KMS-11 (cell line): ENCODE data around the gene DSCAM.
A peak's percentile ranks its signal among the peaks of the same experiment; 100 is the strongest.

Experiments used
- H2AFZ ChIP-seq: fragments of 200-600 bp; sonication (generic); 2 replicates; pipeline ENCODE4 v1.6.1; 2016; ENCODE audit warnings: antibody characterized with exemption, mixed run types, low read depth
- H3K27ac ChIP-seq: fragments of 200-600 bp; sonication (generic); 2 replicates; pipeline ENCODE4 v1.6.1; 2016; ENCODE audit warnings: mild to moderate bottlenecking, mixed run types
- H3K27me3 ChIP-seq: fragments of 200-600 bp; sonication (generic); 2 replicates; pipeline ENCODE4 v1.6.1; 2017; ENCODE audit warnings: mild to moderate bottlenecking, low read depth, mixed run types, moderate library complexity; ENCODE audit not compliant: insufficient read depth
- H3K36me3 ChIP-seq: fragments of 200-600 bp; sonication (generic); 2 replicates; pipeline ENCODE4 v1.6.1; 2017; ENCODE audit warnings: mild to moderate bottlenecking, mixed run types; ENCODE audit not compliant: insufficient read depth
- H3K4me1 ChIP-seq: fragments of 200-600 bp; sonication (generic); 2 replicates; pipeline ENCODE4 v1.6.1; 2016; ENCODE audit warnings: mild to moderate bottlenecking, low read depth, mixed run types; ENCODE audit not compliant: poor library complexity, severe bottlenecking
- H3K4me2 ChIP-seq: fragments of 200-600 bp; sonication (generic); 2 replicates; pipeline ENCODE4 v1.7.0; 2016; ENCODE audit warnings: mild to moderate bottlenecking, mixed run types
- H3K4me3 ChIP-seq: fragments of 200-600 bp; sonication (generic); IDR thresholded peaks from 2 replicates; pipeline ENCODE4 v1.6.1; 2017; ENCODE audit warnings: low read depth, low read length, mixed read lengths; ENCODE audit not compliant: insufficient read depth
- H3K79me2 ChIP-seq: fragments of 200-600 bp; sonication (generic); 2 replicates; pipeline ENCODE4 v1.6.1; 2016; ENCODE audit warnings: low read depth, mixed run types; ENCODE audit not compliant: insufficient read depth
- H3K9ac ChIP-seq: fragments of 200-600 bp; sonication (generic); 2 replicates; pipeline ENCODE4 v1.6.1; 2016; ENCODE audit warnings: mild to moderate bottlenecking, mixed run types
- H4K20me1 ChIP-seq: fragments of 200-600 bp; sonication (generic); 2 replicates; pipeline ENCODE4 v1.6.1; 2016; ENCODE audit warnings: mild to moderate bottlenecking, mixed run types; ENCODE audit not compliant: insufficient read depth
- TF ChIP-seq, protein P1 (sequence below): fragments of 200-600 bp; sonication (generic); conservative IDR thresholded peaks from 2 replicates; pipeline ENCODE4 v1.6.1; 2017; ENCODE audit warnings: low read depth, mild to moderate bottlenecking, antibody characterized with exemption, low read length, moderate library complexity, mixed read lengths

DSCAM gene

DNA sequence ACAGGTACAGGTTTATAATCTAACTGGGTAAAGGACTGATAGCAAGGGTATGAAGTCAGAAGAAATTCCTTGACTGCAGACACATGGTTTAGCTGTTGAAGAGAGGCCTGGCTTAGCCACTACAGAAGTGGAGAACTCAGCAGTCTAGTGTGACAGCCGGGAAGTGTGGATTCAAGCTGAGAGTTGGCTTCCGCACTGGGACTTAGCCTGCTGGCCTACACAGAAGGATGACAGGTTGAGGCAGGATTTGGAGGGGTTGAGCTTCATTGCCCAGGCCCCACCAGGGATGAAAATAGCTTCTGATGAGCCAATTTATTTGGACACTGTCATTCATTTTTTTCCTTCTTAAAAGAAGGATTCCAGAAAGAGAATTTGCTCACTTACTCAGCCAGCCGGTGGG is 695.3 kb downstream of the DSCAM start:
- Histone ChIP-seq H3K4me3 (no peak overlapping the region), H3K4me1 (no peaks in the 10 kb centered on the region), H3K4me2 (no peak overlapping the region), H3K9ac (no peak overlapping the region), H3K27me3 (no peaks in the 10 kb centered on the region), H4K20me1 (no peaks in the 10 kb centered on the region), H3K27ac (no peak overlapping the region), H3K36me3 (no peaks in the 10 kb centered on the region), H2AFZ (no peak overlapping the region), H3K79me2 (no peaks in the 10 kb centered on the region)
- TF ChIP-seq, protein P1, sequence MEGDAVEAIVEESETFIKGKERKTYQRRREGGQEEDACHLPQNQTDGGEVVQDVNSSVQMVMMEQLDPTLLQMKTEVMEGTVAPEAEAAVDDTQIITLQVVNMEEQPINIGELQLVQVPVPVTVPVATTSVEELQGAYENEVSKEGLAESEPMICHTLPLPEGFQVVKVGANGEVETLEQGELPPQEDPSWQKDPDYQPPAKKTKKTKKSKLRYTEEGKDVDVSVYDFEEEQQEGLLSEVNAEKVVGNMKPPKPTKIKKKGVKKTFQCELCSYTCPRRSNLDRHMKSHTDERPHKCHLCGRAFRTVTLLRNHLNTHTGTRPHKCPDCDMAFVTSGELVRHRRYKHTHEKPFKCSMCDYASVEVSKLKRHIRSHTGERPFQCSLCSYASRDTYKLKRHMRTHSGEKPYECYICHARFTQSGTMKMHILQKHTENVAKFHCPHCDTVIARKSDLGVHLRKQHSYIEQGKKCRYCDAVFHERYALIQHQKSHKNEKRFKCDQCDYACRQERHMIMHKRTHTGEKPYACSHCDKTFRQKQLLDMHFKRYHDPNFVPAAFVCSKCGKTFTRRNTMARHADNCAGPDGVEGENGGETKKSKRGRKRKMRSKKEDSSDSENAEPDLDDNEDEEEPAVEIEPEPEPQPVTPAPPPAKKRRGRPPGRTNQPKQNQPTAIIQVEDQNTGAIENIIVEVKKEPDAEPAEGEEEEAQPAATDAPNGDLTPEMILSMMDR, result no peak

DNA sequence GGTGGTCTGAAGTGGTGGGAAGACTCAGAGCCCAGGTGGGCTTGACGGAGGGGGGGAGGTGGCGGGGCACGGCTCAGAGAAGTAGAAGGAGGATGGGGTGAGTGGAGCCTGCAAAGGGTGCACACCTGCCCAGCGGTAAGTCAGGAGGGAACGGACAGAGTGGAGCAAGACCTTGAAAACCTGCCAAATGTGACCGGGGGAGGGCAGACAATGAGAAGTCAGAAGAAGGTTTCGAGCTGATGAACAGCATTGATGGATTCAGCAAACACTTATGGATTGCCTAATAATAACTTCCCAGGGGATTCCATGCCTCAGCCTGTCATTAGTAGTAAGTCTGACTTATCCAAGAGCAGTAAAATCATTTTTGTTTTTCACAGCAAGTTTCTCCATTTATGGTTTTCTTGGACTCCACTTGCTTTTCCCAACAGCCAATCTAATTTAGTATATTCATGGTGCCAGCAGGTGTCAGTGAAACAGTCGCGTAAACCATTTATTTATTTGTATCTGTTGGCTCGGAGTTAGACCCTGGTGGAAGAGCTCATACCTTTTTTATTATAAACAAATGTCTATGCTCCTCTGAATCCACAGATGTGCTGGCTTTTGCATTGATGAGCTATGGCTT is 700.6 kb downstream of the DSCAM start:
- Histone ChIP-seq H3K36me3 (no peaks in the 10 kb centered on the region), H3K4me2 (no peak overlapping the region), H3K27ac (no peak overlapping the region), H3K9ac (no peak overlapping the region), H3K79me2 (no peaks in the 10 kb centered on the region), H3K4me3 (no peak overlapping the region), H2AFZ (no peak overlapping the region), H3K4me1 (no peaks in the 10 kb centered on the region), H4K20me1 (no peaks in the 10 kb centered on the region), H3K27me3 (no peaks in the 10 kb centered on the region)
- TF ChIP-seq, protein P1, result no peak

DNA sequence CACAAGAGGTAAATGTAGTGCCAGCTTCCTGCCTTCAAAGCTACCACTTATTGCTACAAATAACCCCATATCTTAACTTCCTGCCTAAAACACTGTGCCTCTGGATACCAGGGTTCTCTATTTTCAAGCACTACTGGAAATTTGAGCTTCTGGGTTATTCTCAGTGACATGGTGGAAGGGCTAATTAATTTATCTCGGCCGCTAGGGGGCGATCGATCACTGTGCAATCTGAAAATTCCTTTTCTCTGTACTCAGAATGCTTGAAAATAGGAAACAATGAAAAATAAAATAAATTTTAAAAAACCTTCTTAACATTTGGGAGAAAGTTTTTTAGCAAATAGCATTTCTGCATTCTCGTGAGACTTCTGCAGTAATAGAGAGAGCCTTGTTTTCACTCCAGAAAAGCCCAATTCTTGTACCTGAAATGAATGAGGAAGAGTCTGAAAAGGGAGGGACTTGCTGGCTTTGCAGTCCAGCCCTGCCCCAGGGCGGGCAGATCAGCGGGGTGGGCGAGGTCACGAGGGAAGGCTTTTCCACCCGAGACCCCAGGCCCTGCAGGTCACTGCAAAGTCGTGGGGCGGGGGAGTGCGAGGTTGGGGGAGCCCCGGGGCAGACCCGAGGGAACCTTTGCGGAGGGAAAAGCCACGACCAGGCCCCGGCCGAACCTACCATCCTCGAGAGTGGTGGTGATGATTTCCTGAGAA is 703.0 kb downstream of the DSCAM start:
- no peak overlapping the region for H2AFZ ChIP-seq
- TF ChIP-seq, protein P1, result peak; percentile 94

DNA sequence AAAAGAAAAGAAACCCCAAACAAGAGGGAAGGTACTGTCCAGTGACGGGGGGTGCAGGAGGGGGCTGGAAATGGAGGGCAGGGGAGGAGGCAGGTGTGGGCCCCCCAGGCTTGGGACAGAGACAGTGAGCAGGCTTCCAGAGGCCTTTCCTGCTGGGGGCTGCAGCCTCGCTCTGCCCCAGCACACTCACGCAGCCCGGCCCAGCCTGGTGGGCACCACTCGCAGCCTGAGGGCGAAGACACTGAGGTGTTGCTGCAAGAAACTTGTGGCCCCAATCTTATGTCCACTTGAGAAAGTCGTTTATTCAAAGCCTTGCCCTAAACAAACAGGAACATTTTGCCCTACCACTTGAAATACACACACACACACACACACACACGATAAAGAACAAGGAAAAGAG is 705.3 kb downstream of the DSCAM start:
- Histone ChIP-seq H3K4me1 (no peaks in the 10 kb centered on the region), H3K79me2 (no peaks in the 10 kb centered on the region), H3K9ac (no peak overlapping the region), H2AFZ (no peak overlapping the region), H3K27me3 (no peaks in the 10 kb centered on the region), H4K20me1 (no peaks in the 10 kb centered on the region), H3K27ac (no peak overlapping the region), H3K4me3 (no peak overlapping the region), H3K4me2 (no peak overlapping the region), H3K36me3 (no peaks in the 10 kb centered on the region)
- TF ChIP-seq, protein P1, result no peak

More for the DNA sequence above, 703.0 kb downstream of the DSCAM start:
- no peak overlapping the region for H3K9ac ChIP-seq
- H3K4me3 ChIP-seq, result no peak overlapping the region
- H3K4me2 ChIP-seq, result no peak overlapping the region
- no peak overlapping the region for H3K27ac ChIP-seq
- H3K4me1 ChIP-seq, result no peaks in the 10 kb centered on the region
- H4K20me1 ChIP-seq, result no peaks in the 10 kb centered on the region
- no peaks in the 10 kb centered on the region for H3K36me3 ChIP-seq
- no peaks in the 10 kb centered on the region for H3K27me3 ChIP-seq
- H3K79me2 ChIP-seq, result no peaks in the 10 kb centered on the region
